HepG2 (cell line): ENCODE results near the gene ITSN2. TPM values are rescaled to one million over a fixed set of nuclear protein-coding genes. Genes with fewer than 3 reads are reported as not detected.

Source experiments
- ATAC-seq: fragments of 200-7000 bp; cut with Tn5 transposase; 3 replicates; pipeline ENCODE4 v1.9.1; 2020; ENCODE audit warnings: mild to moderate bottlenecking, moderate library complexity
- BruUV-seq: library from RNA; stranded (reverse); fragments of 400-500 nt; replicated peaks from 2 replicates; lab custom pipeline; 2021; lab: Mats Ljungman, UMichigan
- CTCF ChIA-PET: fragments of 300-600 bp; formaldehyde crosslinking; extraction: SDS; loops from one replicate; lab custom pipeline; 2021; ENCODE audit warnings: low total read pairs, inconsistent platforms, low intra/inter-chr PET ratio; lab: Yijun Ruan, JAX
- POLR2A ChIA-PET: fragments of 350-600 bp; sonication (Branson Sonifier 250); formaldehyde crosslinking; loops from one replicate; lab custom pipeline; 2020; ENCODE audit warnings: antibody characterized with exemption, inconsistent platforms; lab: Yijun Ruan, JAX
- DNase-seq: peaks from one replicate; pipeline ENCODE4 v3.0.0-alpha.2; 2015; ENCODE audit warnings: low spot score
- FAIRE-seq: peaks from 3 replicates; lab custom pipeline; 2011; peaks lifted over from hg19 to GRCh38; lab: Jason Lieb, UNC
- H2AFZ ChIP-seq: one replicate; pipeline ENCODE4 v1.6.1; 2011; ENCODE audit warnings: low read length, inconsistent platforms
- H3K27ac ChIP-seq: fragments of 300-600 bp; 3 replicates; pipeline ENCODE4 v1.8.0; 2011; ENCODE audit warnings: mixed run types, mild to moderate bottlenecking, mixed read lengths, low read length, inconsistent platforms; ENCODE audit not compliant: insufficient read depth; ENCODE audit errors: extremely low read length
- H3K27me3 ChIP-seq, 2 experiments: fragments of 200-600 bp in 1 of 2; 2 replicates in 1 of 2; 3 replicates in 1 of 2; pipeline versions ENCODE4 v1.6.0 to v1.8.0; 2011; ENCODE audit warnings: low read length in 2 of 2, mild to moderate bottlenecking in 2 of 2, moderate library complexity in 2 of 2, inconsistent platforms in 1 of 2; ENCODE audit not compliant: insufficient read depth in 2 of 2, control insufficient read depth in 1 of 2
- H3K36me3 ChIP-seq, 2 experiments: fragments of 200-600 bp in 1 of 2; replicated peaks in 1 of 2; 2 replicates in 1 of 2; 3 replicates in 1 of 2; pipeline versions ENCODE4 v1.5.1 to v1.8.0; 2011; ENCODE audit warnings: low read length in 2 of 2, inconsistent platforms in 1 of 2; ENCODE audit not compliant: insufficient read depth in 2 of 2, control insufficient read depth in 1 of 2
- H3K4me1 ChIP-seq: 2 replicates; pipeline ENCODE4 v1.5.1; 2012; ENCODE audit warnings: low read length, inconsistent platforms; ENCODE audit not compliant: insufficient read depth
- H3K4me2 ChIP-seq: 2 replicates; pipeline ENCODE4 v1.6.0; 2011; ENCODE audit warnings: low read depth, low read length, inconsistent platforms
- H3K4me3 ChIP-seq, 3 experiments: fragments of 200-600 bp in 1 of 3; sonication (generic), shearing (Covaris generic) in 1 of 3; replicated peaks in 1 of 3; 2 replicates each; pipeline ENCODE4 v1.5.1; 2011 to 2016; ENCODE audit warnings: low read length in 3 of 3, inconsistent platforms in 2 of 3, low read depth in 2 of 3, mild to moderate bottlenecking in 2 of 3, control low read depth in 1 of 3, mixed read lengths in 1 of 3; ENCODE audit not compliant: insufficient read depth in 1 of 3
- H3K79me2 ChIP-seq: one replicate; pipeline ENCODE4 v1.6.1; 2011; ENCODE audit warnings: low read length, inconsistent platforms; ENCODE audit not compliant: insufficient read depth
- H3K9ac ChIP-seq: 2 replicates; pipeline ENCODE4 v1.6.0; 2011; ENCODE audit warnings: mild to moderate bottlenecking, low read depth, low read length, inconsistent platforms; ENCODE audit not compliant: insufficient read depth
- H3K9me3 ChIP-seq: 2 replicates; pipeline ENCODE4 v1.5.1; 2012; ENCODE audit warnings: mild to moderate bottlenecking, low read length
- H4K20me1 ChIP-seq: 2 replicates; pipeline ENCODE4 v1.6.0; 2011; ENCODE audit warnings: inconsistent platforms, mild to moderate bottlenecking, low read length, moderate library complexity; ENCODE audit not compliant: insufficient read depth
- CEBPG ChIP-seq: IDR thresholded peaks from 2 replicates; pipeline ENCODE4 v1.6.1; 2016
- DR1 ChIP-seq: sonication (generic); formaldehyde crosslinking; IDR thresholded peaks from 2 replicates; pipeline ENCODE4 v1.8.0; 2021; ENCODE audit warnings: mild to moderate bottlenecking, missing genetic modification reagents, inconsistent platforms
- MAFF ChIP-seq: IDR thresholded peaks from 2 replicates; pipeline ENCODE4 v1.6.1; 2011; ENCODE audit warnings: low read depth, low read length, improper control_type of control experiment
- MBNL3 ChIP-seq: fragments of 250-450 bp; sonication (Bioruptor Pico); conservative IDR thresholded peaks from 2 replicates; pipeline ENCODE4 v1.8.0; 2022; ENCODE audit warnings: mild to moderate bottlenecking, inconsistent platforms
- POLR2A ChIP-seq, 2 experiments: IDR thresholded peaks; 2 replicates each; pipeline ENCODE4 v1.6.1; 2011; ENCODE audit warnings: low read depth in 2 of 2, low read length in 2 of 2, mild to moderate bottlenecking in 1 of 2, moderate library complexity in 1 of 2; ENCODE audit not compliant: insufficient read depth in 1 of 2
- PRPF4 ChIP-seq: fragments of 200-400 bp; formaldehyde crosslinking; IDR thresholded peaks from 2 replicates; pipeline ENCODE4 v1.6.1; 2016; ENCODE audit warnings: low read length, low read depth; ENCODE audit not compliant: poor library complexity, severe bottlenecking
- RBM22 ChIP-seq: fragments of 200-400 bp; formaldehyde crosslinking; optimal IDR thresholded peaks from 2 replicates; pipeline ENCODE3; 2017; ENCODE audit warnings: mild to moderate bottlenecking, low read length, moderate library complexity
- ZNF496 ChIP-seq: sonication (generic); formaldehyde crosslinking; IDR thresholded peaks from 2 replicates; pipeline ENCODE4 v1.8.1; 2023; ENCODE audit warnings: mild to moderate bottlenecking, moderate library complexity, missing genetic modification reagents; ENCODE audit not compliant: insufficient replicate concordance
- ZNF776 ChIP-seq: sonication (generic); formaldehyde crosslinking; IDR thresholded peaks from 2 replicates; pipeline ENCODE4 v1.4.0; 2020; ENCODE audit warnings: mild to moderate bottlenecking, missing genetic modification reagents
- ZNF878 ChIP-seq: sonication (generic); formaldehyde crosslinking; IDR thresholded peaks from 2 replicates; pipeline ENCODE4 v1.8.1; 2023; ENCODE audit warnings: mild to moderate bottlenecking, missing genetic modification reagents, moderate library complexity
- ZSCAN9 ChIP-seq: IDR thresholded peaks from 2 replicates; pipeline ENCODE4 v1.6.1; 2016; ENCODE audit warnings: borderline replicate concordance
- WGBS: methylation state at CpG from one replicate; pipeline ENCODE4 v1.1.6; 2017; ENCODE audit warnings: low lambda C conversion rate; 5-methylcytosine and 5-hydroxymethylcytosine counted together
- in situ Hi-C: cut with HindIII; loops from 2 replicates; pipeline ENCODE4 v1.10.0; 2017; ENCODE audit warnings: low pct_unique_long_range_greater_than_20kb; ENCODE audit not compliant: extremely low pct_ligation_motif_present
- intact Hi-C: fragments of 100-400 bp; cut with micrococcal nuclease; formaldehyde crosslinking; loops from one replicate; pipeline ENCODE4 v1.10.0; 2022; ENCODE audit not compliant: unreplicated experiment
- polyA plus RNA-seq, 8 experiments: library from polyadenylated mRNA; depleted of rRNA in 3 of 8; stranded (reverse) in 7 of 8; unstranded in 1 of 8; fragments of >200 nt; fragmentation: Illumina TruSeq in 4 of 8; extraction: Trizol in 4 of 8; gene quantifications; 2 replicates each; pipeline versions ENCODE4 v1.2.1 to v1.2.3, GENCODE V29; 2011 to 2016; ENCODE audit warnings: low read depth in 4 of 8, missing spikeins in 1 of 8, mixed read lengths in 1 of 8; ENCODE audit not compliant: insufficient read depth in 1 of 8
- total RNA-seq, 5 experiments: library from RNA; depleted of rRNA; stranded (reverse); fragments of >200 nt; fragmentation: Illumina TruSeq; extraction: Trizol; gene quantifications; 2 replicates each; pipeline ENCODE4 v1.2.3, GENCODE V29; 2016; ENCODE audit warnings: low read depth in 1 of 5
- TF ChIP-seq, protein P1 (sequence below): sonication (generic); formaldehyde crosslinking; IDR thresholded peaks from 2 replicates; pipeline ENCODE4 v1.4.0; 2020; ENCODE audit warnings: missing genetic modification reagents, borderline replicate concordance
- TF ChIP-seq, protein P2 (sequence below): sonication (generic); formaldehyde crosslinking; IDR thresholded peaks from 2 replicates; pipeline ENCODE4 v1.5.1; 2020; ENCODE audit warnings: missing genetic modification reagents, mild to moderate bottlenecking, borderline replicate concordance
- TF ChIP-seq, protein P3 (sequence below): IDR thresholded peaks from 2 replicates; pipeline ENCODE4 v1.6.1; 2016; ENCODE audit warnings: missing compliant biosample characterization, missing genetic modification reagents, borderline replicate concordance
- TF ChIP-seq, protein P4 (sequence below): sonication (generic); formaldehyde crosslinking; IDR thresholded peaks from 2 replicates; pipeline ENCODE4 v1.4.0; 2020; ENCODE audit warnings: missing genetic modification reagents, borderline replicate concordance

The ITSN2 gene
- total and polyA plus RNA-seq, 2 of the 13 experiments (the other 11 are each of a cell fraction or from before 2014, with no cell fraction given): 26.0 to 26.6 TPM

DNA sequence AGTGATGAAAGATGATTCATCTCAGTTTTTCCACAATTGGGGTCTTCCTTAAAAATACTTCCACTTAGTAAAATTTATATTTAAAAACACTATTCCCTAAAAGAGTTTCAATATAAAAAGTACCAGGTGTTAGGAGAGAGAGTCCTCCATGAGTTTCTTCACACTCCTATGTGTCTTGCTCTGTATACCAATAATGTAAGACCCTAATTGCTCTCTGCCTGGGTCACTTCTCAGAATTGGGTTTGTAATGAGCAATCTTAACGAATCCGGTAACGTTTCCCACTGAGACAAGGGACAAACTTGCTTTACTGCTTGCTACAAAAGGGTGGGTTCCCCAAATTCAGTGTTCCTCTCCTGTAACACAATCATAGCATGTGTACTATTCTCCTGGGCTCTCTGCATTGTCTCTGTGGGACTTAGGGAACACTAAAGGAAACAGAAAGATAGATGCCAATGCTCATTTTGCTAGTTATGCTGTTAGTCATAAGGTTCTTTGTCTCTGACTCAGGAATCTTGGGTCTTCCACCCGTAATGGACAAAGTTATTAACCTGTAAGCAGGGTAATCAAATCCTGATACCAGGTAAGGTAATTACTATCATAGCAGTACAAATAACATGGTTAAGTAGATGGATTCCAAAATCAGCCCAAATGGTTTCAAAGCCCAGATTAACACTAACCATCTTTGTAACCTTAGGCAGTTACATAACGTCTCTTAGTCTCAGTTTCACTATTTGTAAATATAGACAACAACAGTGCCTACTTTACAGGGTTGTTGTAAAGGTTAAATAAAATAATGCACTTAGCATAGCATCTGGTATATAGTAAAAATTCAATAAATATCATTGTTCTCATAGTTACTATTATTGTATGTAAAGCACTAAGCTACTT lies 46.3 kb downstream of the ITSN2 start:
- ATAC-seq (no peak), FAIRE-seq (no peak)
- peaks cover 11% of the 10 kb centered on the region for H3K4me1 ChIP-seq
- H3K36me3 ChIP-seq: peaks cover 6% of the 10 kb centered on the region in 2 experiments; a peak in 2 of 5 replicates
- intact Hi-C loops: no loop called here
- H4K20me1 ChIP-seq: no peaks in the 10 kb centered on the region; the same call in 1 of the 2 replicates
- H3K4me3 ChIP-seq: no peak overlapping the region
- in situ Hi-C loops: no loop called here
- no peak overlapping the region for H3K9ac ChIP-seq
- no peaks in the 10 kb centered on the region for H3K9me3 ChIP-seq
- no peaks in the 10 kb centered on the region for H3K79me2 ChIP-seq
- CTCF ChIA-PET: no interaction called here
- no TSS peak for BruUV-seq
- WGBS: 96% methylated on average over 5 of the region's 5 CpGs
- TF ChIP-seq, protein P1, sequence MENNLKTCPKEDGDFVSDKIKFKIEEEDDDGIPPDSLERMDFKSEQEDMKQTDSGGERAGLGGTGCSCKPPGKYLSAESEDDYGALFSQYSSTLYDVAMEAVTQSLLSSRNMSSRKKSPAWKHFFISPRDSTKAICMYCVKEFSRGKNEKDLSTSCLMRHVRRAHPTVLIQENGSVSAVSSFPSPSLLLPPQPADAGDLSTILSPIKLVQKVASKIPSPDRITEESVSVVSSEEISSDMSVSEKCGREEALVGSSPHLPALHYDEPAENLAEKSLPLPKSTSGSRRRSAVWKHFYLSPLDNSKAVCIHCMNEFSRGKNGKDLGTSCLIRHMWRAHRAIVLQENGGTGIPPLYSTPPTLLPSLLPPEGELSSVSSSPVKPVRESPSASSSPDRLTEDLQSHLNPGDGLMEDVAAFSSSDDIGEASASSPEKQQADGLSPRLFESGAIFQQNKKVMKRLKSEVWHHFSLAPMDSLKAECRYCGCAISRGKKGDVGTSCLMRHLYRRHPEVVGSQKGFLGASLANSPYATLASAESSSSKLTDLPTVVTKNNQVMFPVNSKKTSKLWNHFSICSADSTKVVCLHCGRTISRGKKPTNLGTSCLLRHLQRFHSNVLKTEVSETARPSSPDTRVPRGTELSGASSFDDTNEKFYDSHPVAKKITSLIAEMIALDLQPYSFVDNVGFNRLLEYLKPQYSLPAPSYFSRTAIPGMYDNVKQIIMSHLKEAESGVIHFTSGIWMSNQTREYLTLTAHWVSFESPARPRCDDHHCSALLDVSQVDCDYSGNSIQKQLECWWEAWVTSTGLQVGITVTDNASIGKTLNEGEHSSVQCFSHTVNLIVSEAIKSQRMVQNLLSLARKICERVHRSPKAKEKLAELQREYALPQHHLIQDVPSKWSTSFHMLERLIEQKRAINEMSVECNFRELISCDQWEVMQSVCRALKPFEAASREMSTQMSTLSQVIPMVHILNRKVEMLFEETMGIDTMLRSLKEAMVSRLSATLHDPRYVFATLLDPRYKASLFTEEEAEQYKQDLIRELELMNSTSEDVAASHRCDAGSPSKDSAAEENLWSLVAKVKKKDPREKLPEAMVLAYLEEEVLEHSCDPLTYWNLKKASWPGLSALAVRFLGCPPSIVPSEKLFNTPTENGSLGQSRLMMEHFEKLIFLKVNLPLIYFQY (CRISPR knock-in tag): no peak
- TF ChIP-seq, protein P2, sequence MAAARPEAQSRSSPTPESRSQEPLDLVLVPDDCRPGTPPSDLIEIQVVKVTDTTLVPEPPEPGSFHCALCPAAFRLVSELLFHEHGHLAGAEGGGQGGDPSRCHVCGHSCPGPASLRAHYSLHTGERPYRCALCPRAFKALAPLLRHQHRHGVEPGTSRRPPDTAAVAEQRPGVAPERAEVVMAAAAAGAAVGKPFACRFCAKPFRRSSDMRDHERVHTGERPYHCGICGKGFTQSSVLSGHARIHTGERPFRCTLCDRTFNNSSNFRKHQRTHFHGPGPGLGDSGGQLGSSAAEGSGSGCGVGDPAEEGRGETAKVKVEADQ (CRISPR knock-in tag): no peak
- TF ChIP-seq MAFF (no peak), ZNF776 (CRISPR knock-in tag) (no peak), ZNF496 (CRISPR knock-in tag) (no peak), RBM22 (no peak), POLR2A (IDR thresholded peaks at IDR 0.05; ENCODE audit: insufficient read depth in 1 of 2, low read depth in 2 of 2, low read length in 2 of 2) (no peak), ZSCAN9 (CRISPR knock-in tag) (no peak), CEBPG (no peak), DR1 (CRISPR knock-in tag) (no peak), PRPF4 (no peak), ZNF878 (CRISPR knock-in tag) (no peak), MBNL3 (CRISPR knock-in tag) (no peak)
- TF ChIP-seq, protein P3, sequence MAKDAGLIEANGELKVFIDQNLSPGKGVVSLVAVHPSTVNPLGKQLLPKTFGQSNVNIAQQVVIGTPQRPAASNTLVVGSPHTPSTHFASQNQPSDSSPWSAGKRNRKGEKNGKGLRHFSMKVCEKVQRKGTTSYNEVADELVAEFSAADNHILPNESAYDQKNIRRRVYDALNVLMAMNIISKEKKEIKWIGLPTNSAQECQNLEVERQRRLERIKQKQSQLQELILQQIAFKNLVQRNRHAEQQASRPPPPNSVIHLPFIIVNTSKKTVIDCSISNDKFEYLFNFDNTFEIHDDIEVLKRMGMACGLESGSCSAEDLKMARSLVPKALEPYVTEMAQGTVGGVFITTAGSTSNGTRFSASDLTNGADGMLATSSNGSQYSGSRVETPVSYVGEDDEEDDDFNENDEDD (CRISPR knock-in tag): no peak
- TF ChIP-seq, protein P4, sequence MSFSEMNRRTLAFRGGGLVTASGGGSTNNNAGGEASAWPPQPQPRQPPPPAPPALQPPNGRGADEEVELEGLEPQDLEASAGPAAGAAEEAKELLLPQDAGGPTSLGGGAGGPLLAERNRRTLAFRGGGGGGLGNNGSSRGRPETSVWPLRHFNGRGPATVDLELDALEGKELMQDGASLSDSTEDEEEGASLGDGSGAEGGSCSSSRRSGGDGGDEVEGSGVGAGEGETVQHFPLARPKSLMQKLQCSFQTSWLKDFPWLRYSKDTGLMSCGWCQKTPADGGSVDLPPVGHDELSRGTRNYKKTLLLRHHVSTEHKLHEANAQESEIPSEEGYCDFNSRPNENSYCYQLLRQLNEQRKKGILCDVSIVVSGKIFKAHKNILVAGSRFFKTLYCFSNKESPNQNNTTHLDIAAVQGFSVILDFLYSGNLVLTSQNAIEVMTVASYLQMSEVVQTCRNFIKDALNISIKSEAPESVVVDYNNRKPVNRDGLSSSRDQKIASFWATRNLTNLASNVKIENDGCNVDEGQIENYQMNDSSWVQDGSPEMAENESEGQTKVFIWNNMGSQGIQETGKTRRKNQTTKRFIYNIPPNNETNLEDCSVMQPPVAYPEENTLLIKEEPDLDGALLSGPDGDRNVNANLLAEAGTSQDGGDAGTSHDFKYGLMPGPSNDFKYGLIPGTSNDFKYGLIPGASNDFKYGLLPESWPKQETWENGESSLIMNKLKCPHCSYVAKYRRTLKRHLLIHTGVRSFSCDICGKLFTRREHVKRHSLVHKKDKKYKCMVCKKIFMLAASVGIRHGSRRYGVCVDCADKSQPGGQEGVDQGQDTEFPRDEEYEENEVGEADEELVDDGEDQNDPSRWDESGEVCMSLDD (CRISPR knock-in tag): no peak
- TF ChIP-seq, all 625 proteins: peak for 0
- Histone ChIP-seq H3K4me2 (no peak overlapping the region), H3K27me3 (no peaks in the 10 kb centered on the region), H2AFZ (no peak overlapping the region), H3K27ac (no peak overlapping the region)
- POLR2A ChIA-PET: no interaction called here
- no peak for DNase-seq
